Measurements from ENCODE around the gene IRGC. TPM values are rescaled to one million over a fixed set of nuclear protein-coding genes. Genes with fewer than 3 reads are reported as not detected.
"Not testable (repeated sequence)": the region's sequence is repeated elsewhere in the genome, so short reads cannot be mapped to it uniquely, and the experiment has no call there.

The IRGC gene
- polyA plus RNA-seq, 1 experiment, result not detected

DNA sequence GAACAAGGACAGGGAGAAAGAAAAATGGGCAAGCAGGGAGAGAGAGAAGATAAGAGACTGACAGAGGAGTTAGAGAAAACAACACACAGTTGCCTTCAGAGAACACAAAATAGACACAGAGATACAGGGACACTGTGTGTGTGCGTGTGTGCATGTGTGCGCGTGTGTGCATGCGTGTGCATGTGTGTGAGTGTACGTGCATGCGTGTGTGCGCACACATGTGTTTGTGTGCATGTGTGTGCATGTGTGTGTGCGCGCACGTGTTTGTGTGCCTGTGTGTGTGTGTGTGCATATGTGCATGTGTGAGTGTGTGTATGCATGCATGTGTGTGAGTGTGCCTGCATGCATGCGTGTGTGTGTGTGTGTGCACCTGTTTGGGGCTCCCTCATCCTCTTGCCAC is 40.0 kb upstream of the IRGC start:
- no peaks in the 10 kb centered on the region for H3K27me3 ChIP-seq (ENCODE audit: control insufficient read depth, insufficient read depth, low read length)
- DNase-seq (ENCODE audit: low read depth), result no peak
- H3K4me3 ChIP-seq (ENCODE audit: low read depth, low read length), result no peak overlapping the region
- TF ChIP-seq, protein P1, sequence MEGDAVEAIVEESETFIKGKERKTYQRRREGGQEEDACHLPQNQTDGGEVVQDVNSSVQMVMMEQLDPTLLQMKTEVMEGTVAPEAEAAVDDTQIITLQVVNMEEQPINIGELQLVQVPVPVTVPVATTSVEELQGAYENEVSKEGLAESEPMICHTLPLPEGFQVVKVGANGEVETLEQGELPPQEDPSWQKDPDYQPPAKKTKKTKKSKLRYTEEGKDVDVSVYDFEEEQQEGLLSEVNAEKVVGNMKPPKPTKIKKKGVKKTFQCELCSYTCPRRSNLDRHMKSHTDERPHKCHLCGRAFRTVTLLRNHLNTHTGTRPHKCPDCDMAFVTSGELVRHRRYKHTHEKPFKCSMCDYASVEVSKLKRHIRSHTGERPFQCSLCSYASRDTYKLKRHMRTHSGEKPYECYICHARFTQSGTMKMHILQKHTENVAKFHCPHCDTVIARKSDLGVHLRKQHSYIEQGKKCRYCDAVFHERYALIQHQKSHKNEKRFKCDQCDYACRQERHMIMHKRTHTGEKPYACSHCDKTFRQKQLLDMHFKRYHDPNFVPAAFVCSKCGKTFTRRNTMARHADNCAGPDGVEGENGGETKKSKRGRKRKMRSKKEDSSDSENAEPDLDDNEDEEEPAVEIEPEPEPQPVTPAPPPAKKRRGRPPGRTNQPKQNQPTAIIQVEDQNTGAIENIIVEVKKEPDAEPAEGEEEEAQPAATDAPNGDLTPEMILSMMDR (IDR thresholded peaks at IDR 0.05; ENCODE audit: insufficient read depth, low read depth, low read length), result no peak
- CTCF ChIA-PET, result interaction anchor here (0.7 kb wide), 1 partner anchor 1042 kb away, joined by 3 read pairs; no protein-coding TSS in a partner anchor
- POLR2A ChIA-PET, result no interaction called here
- no peaks in the 10 kb centered on the region for H3K36me3 ChIP-seq (ENCODE audit: control insufficient read depth, insufficient read depth, low read length)

GRCh38 chr19:43678512-43679261 is 37.2 kb upstream of the IRGC start:
- H3K36me3 ChIP-seq (ENCODE audit: control insufficient read depth, insufficient read depth, low read length), result no peaks in the 10 kb centered on the region
- ChIA-PET CTCF (interaction anchor here (0.7 to 1.6 kb wide), 4 partner anchors 9 to 67 kb away, joined by 3 to 9 read pairs (median 6); partner anchors contain the start of gene PLAUR), POLR2A (no interaction called here)
- H3K27me3 ChIP-seq (ENCODE audit: control insufficient read depth, insufficient read depth, low read length), result no peaks in the 10 kb centered on the region
- no peak for DNase-seq (ENCODE audit: low read depth)
- TF ChIP-seq, protein P1 (IDR thresholded peaks at IDR 0.05; ENCODE audit: insufficient read depth, low read depth, low read length), result no peak
- H3K4me3 ChIP-seq (ENCODE audit: low read depth, low read length), result no peak overlapping the region

DNA sequence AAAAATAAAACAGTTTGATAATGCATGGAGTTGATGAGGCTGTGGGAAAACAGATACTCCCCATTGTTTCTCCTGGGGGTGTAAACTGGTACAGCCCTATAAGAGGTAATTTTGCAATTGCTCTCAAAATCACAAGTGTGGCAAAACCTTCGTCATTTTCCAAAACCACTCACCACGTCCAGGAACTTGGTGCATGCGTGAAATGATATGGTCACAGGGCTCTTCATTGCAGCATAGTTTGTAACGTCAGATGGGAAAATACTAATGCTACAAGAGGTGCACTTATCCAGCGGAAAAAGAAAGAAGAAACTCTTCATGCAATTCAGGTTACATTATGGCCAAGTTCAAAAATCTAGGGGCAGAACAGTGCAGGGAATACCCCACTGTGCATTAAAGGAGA is 34.1 kb upstream of the IRGC start:
- no peak for DNase-seq (ENCODE audit: low read depth)
- TF ChIP-seq, protein P1 (IDR thresholded peaks at IDR 0.05; ENCODE audit: insufficient read depth, low read depth, low read length), result no peak
- no peaks in the 10 kb centered on the region for H3K27me3 ChIP-seq (ENCODE audit: control insufficient read depth, insufficient read depth, low read length)
- CTCF ChIA-PET, result no interaction called here
- no peak overlapping the region for H3K4me3 ChIP-seq (ENCODE audit: low read depth, low read length)
- POLR2A ChIA-PET, result no interaction called here
- H3K36me3 ChIP-seq (ENCODE audit: control insufficient read depth, insufficient read depth, low read length), result no peaks in the 10 kb centered on the region

DNA sequence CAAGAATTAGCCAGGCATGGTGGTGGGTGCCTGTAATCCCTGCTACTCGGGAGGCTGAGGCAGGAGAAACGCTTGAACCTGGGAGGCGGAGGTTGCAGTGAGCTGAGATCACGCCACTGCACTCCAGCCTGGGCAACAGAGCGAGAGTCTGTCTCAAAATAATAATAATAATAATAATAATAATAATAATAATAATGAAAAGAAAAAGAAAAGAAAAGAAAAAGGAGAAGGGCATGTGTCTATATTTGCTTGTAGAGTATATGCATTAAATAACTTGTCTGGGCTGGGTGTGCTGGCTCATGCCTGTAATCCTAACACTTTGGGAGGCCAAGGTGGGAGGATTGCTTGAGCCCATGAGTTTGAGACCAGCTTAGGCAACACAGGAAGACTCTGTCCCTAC is 33.6 kb upstream of the IRGC start:
- POLR2A ChIA-PET; H3K27me3 ChIP-seq (ENCODE audit: control insufficient read depth, insufficient read depth, low read length); CTCF ChIA-PET: not testable (repeated sequence)

DNA sequence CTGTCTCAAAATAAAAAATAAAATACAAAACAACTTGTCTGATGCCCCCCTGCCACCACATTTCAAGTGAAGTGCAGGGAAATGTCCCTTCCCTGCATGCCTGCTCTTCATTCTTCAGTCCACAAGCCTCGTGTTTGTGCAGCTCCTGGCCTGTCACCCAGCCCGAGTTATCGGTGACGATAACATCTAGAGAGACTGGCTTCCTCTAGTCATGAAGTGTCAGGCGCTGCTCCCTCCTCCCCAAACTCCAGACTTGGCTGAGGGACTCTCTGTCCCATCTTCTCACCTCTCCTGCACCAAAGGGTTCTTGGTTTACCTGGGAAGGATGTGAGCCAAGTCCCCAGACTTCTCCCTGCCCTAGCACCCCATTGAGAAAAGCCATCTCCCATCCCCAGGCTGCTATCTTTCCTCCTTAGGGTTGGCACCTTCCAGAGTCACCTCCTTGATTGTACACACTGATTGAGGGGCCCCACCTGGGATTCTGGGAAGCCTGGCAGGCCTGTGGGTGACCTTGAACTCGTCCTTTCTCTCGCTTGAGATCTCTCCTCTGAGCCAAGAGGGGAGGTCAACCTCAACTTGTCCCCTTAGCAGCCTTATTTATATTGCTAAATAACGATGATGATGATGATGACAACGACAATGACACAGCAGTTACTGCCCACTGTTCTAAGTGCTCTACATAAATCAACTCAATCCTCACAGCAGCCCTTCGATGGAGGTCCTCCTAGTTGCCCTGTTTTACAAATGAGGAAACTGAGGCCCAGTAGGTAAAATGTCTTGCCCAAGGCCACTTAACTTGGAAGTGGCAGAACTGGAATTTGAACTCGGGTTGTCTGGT is 32.8 kb upstream of the IRGC start:
- no peak for DNase-seq (ENCODE audit: low read depth)
- TF ChIP-seq, protein P1 (IDR thresholded peaks at IDR 0.05; ENCODE audit: insufficient read depth, low read depth, low read length), result no peak
- no peaks in the 10 kb centered on the region for H3K27me3 ChIP-seq (ENCODE audit: control insufficient read depth, insufficient read depth, low read length)
- no peak overlapping the region for H3K4me3 ChIP-seq (ENCODE audit: low read depth, low read length)
- CTCF ChIA-PET, result no interaction called here
- H3K36me3 ChIP-seq (ENCODE audit: control insufficient read depth, insufficient read depth, low read length), result no peaks in the 10 kb centered on the region
- POLR2A ChIA-PET, result no interaction called here

More for the DNA sequence above, 33.6 kb upstream of the IRGC start:
- not testable (repeated sequence) for DNase-seq (ENCODE audit: low read depth); H3K4me3 ChIP-seq (ENCODE audit: low read depth, low read length); H3K36me3 ChIP-seq (ENCODE audit: control insufficient read depth, insufficient read depth, low read length)
